Measurements from ENCODE around the gene HOXC10.

HOXC10 gene

DNA sequence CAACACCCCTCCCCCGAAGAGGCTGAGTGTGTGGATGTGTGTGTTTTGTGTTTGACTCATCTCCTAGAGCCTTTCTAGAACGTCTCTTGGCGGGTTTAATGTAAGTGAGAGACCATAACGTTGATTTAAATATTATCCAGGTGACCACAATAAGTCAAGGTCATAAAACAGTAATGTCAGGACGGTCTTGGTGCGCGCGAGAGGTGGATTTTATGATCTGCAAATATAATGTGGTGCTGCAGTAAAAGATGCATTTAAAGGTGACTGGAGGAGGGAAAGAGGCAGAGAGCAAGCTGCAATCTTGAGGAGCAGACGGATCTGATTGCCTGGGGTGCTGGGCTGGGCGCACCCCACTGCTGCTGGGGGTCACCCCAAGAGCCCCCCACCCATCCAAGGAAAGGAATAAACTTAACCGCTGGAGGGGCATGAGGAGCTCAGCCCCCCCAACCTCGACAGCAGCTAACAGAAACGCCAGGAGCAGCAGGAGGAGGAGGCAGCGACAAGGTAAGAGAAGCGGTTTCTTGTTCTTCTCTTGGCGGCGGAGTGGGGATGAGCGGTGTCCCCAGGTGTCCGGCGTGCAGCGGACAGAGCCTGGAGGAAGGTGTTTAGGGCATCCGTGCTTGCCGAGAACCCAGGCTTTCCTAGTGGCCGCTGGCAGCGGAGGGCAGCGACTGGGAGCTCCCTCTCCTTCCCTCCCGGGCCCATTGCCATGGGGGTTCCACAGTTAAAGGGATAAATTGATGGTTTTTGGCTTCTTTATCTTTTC lies 5.5 kb downstream of the HOXC10 start:
- DNase-seq = no peak

DNA sequence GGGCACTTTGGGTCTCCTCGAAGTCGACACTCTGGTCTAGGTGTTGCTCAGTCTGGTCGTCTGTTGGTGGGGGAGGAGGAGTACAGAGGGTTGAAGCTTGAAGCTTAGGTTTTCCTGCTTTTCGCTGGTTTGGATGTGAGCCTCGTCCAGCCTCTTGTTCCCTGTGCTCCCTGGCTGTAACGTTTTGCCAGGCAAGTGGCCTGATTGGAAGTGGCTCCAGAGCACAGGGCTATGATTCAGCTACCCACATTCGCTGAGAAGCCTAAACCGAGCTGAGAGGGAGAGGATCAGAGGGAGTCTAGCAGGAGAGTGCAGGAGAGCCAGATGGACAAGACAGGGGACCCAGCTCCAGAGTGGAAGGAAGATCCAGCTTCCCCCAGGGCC lies 6.1 kb downstream of the HOXC10 start:
- peaks cover 0 to 8% of the 10 kb centered on the region in 2 experiments for H3K4me1 ChIP-seq (ENCODE audit: control insufficient read depth in 1 of 2, insufficient read depth in 2 of 2, low read length in 2 of 2)
- no peak overlapping the region for H3K23ac ChIP-seq (ENCODE audit: low read length)
- no peak overlapping the region for H2AK5ac ChIP-seq (ENCODE audit: low read length)
- peaks cover 17% of the 10 kb centered on the region for H3K9me3 ChIP-seq (ENCODE audit: insufficient read depth, low read depth, low read length)
- H2BK5ac ChIP-seq (ENCODE audit: low read depth, low read length, poor library complexity) = no peak overlapping the region
- no peak overlapping the region for H2BK12ac ChIP-seq (ENCODE audit: low read length)
- peaks cover 92% of the 10 kb centered on the region for H3K27me3 ChIP-seq (ENCODE audit: insufficient read depth, low read length)
- no peak overlapping the region for H2AFZ ChIP-seq (ENCODE audit: insufficient read depth, low read length, poor library complexity)
- H3K14ac ChIP-seq (ENCODE audit: low read length) = no peak overlapping the region
- no peaks in the 10 kb centered on the region for H3K79me2 ChIP-seq (ENCODE audit: control insufficient read depth, insufficient read depth, low read length, poor library complexity)
- WGBS (ENCODE audit: extremely low coverage, insufficient coverage, insufficient read length) = no CpG with 5 or more reads among the region's 8 CpGs
- H2BK120ac ChIP-seq (ENCODE audit: insufficient read depth, low read length, poor library complexity) = no peak overlapping the region
- H3K9ac ChIP-seq (ENCODE audit: low read length) = no peak overlapping the region
- peak; percentile 23 to 40 for DNase-seq
- H3K36me3 ChIP-seq (ENCODE audit: control insufficient read depth in 1 of 2, insufficient read depth in 2 of 2, low read length in 2 of 2) = no peaks in the 10 kb centered on the region
- no peak overlapping the region for H3K4ac ChIP-seq (ENCODE audit: low read depth, low read length)
- H3K27ac ChIP-seq (ENCODE audit: low read depth, low read length) = no peak overlapping the region
- H4K91ac ChIP-seq (ENCODE audit: low read depth, low read length) = no peak overlapping the region
- no peak overlapping the region for H3K4me2 ChIP-seq (ENCODE audit: low read length)
- no peak overlapping the region for H4K12ac ChIP-seq (ENCODE audit: low read depth, low read length)
- H3K4me3 ChIP-seq (ENCODE audit: low read depth, low read length) = no peak overlapping the region
- H3K79me1 ChIP-seq (ENCODE audit: low read length) = no peaks in the 10 kb centered on the region
- H3K18ac ChIP-seq (ENCODE audit: low read length) = no peak overlapping the region
- no peak overlapping the region for H4K8ac ChIP-seq (ENCODE audit: low read depth, low read length)

More for the DNA sequence above, 5.5 kb downstream of the HOXC10 start:
- no peak overlapping the region for H3K27ac ChIP-seq (ENCODE audit: low read depth, low read length)
- peaks cover 0 to 5% of the 10 kb centered on the region in 2 experiments for H3K4me1 ChIP-seq (ENCODE audit: control insufficient read depth in 1 of 2, insufficient read depth in 2 of 2, low read length in 2 of 2)
- H2BK12ac ChIP-seq (ENCODE audit: low read length) = no peak overlapping the region
- H3K9me3 ChIP-seq (ENCODE audit: insufficient read depth, low read depth, low read length) = peaks cover 20% of the 10 kb centered on the region
- no peak overlapping the region for H3K4ac ChIP-seq (ENCODE audit: low read depth, low read length)
- no peak overlapping the region for H3K18ac ChIP-seq (ENCODE audit: low read length)
- H3K14ac ChIP-seq (ENCODE audit: low read length) = no peak overlapping the region
- no peak overlapping the region for H3K4me3 ChIP-seq (ENCODE audit: low read depth, low read length)
- H3K79me1 ChIP-seq (ENCODE audit: low read length) = no peaks in the 10 kb centered on the region
- H2BK5ac ChIP-seq (ENCODE audit: low read depth, low read length, poor library complexity) = no peak overlapping the region
- no peak overlapping the region for H3K4me2 ChIP-seq (ENCODE audit: low read length)
- no peak overlapping the region for H2BK120ac ChIP-seq (ENCODE audit: insufficient read depth, low read length, poor library complexity)
- WGBS (ENCODE audit: extremely low coverage, insufficient coverage, insufficient read length) = no CpG with 5 or more reads among the region's 27 CpGs
- H4K12ac ChIP-seq (ENCODE audit: low read depth, low read length) = no peak overlapping the region
- no peaks in the 10 kb centered on the region for H3K36me3 ChIP-seq (ENCODE audit: control insufficient read depth in 1 of 2, insufficient read depth in 2 of 2, low read length in 2 of 2)
- no peak overlapping the region for H4K91ac ChIP-seq (ENCODE audit: low read depth, low read length)
- H3K9ac ChIP-seq (ENCODE audit: low read length) = no peak overlapping the region
- no peak overlapping the region for H2AFZ ChIP-seq (ENCODE audit: insufficient read depth, low read length, poor library complexity)
- peaks cover 92% of the 10 kb centered on the region for H3K27me3 ChIP-seq (ENCODE audit: insufficient read depth, low read length)
- H2AK5ac ChIP-seq (ENCODE audit: low read length) = no peak overlapping the region
- no peak overlapping the region for H3K23ac ChIP-seq (ENCODE audit: low read length)
- H4K8ac ChIP-seq (ENCODE audit: low read depth, low read length) = no peak overlapping the region
- no peaks in the 10 kb centered on the region for H3K79me2 ChIP-seq (ENCODE audit: control insufficient read depth, insufficient read depth, low read length, poor library complexity)

DNA sequence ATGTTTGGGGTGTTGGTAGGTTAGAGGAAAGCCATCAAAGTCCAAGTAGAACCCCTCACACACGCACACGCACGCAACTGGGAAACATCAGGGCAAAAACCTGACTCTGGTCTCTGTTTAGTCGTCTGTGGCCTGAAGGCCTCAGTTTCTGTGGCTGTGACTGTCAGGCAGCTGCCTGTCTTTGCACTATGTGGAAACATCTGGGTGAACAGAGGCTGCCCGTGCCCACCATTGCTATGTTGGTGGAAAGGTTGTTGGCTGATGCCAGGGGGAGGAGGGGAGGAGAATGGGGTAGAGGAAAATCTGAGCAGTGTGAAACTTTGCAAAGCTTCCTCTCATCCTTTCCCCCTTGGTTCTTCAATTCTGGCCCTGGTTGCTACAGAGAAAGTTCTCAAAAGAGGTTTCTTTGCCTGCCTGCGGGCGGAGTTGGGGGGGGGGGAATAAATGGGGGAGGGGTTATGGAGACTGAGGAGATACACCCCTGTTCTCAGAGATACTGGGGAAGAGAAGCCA lies 7.5 kb downstream of the HOXC10 start:
- Histone ChIP-seq H3K79me1 (ENCODE audit: low read length) (no peaks in the 10 kb centered on the region), H3K4me2 (ENCODE audit: low read length) (no peak overlapping the region), H2BK120ac (ENCODE audit: insufficient read depth, low read length, poor library complexity) (no peak overlapping the region), H3K79me2 (ENCODE audit: control insufficient read depth, insufficient read depth, low read length, poor library complexity) (no peaks in the 10 kb centered on the region), H2BK12ac (ENCODE audit: low read length) (no peak overlapping the region), H4K12ac (ENCODE audit: low read depth, low read length) (no peak overlapping the region), H3K18ac (ENCODE audit: low read length) (no peak overlapping the region), H3K4me1 (ENCODE audit: control insufficient read depth in 1 of 2, insufficient read depth in 2 of 2, low read length in 2 of 2) (peaks cover 0 to 8% of the 10 kb centered on the region in 2 experiments), H3K4me3 (ENCODE audit: low read depth, low read length) (no peak overlapping the region), H2AK5ac (ENCODE audit: low read length) (no peak overlapping the region), H3K27ac (ENCODE audit: low read depth, low read length) (no peak overlapping the region), H3K9ac (ENCODE audit: low read length) (no peak overlapping the region), H3K27me3 (ENCODE audit: insufficient read depth, low read length) (peaks cover 92% of the 10 kb centered on the region), H3K23ac (ENCODE audit: low read length) (no peak overlapping the region), H2AFZ (ENCODE audit: insufficient read depth, low read length, poor library complexity) (no peak overlapping the region), H3K4ac (ENCODE audit: low read depth, low read length) (no peak overlapping the region), H4K91ac (ENCODE audit: low read depth, low read length) (no peak overlapping the region), H3K36me3 (ENCODE audit: control insufficient read depth in 1 of 2, insufficient read depth in 2 of 2, low read length in 2 of 2) (no peaks in the 10 kb centered on the region), H3K14ac (ENCODE audit: low read length) (no peak overlapping the region), H2BK5ac (ENCODE audit: low read depth, low read length, poor library complexity) (no peak overlapping the region), H4K8ac (ENCODE audit: low read depth, low read length) (no peak overlapping the region), H3K9me3 (ENCODE audit: insufficient read depth, low read depth, low read length) (peaks cover 13% of the 10 kb centered on the region)
- DNase-seq = no peak
- WGBS (ENCODE audit: extremely low coverage, insufficient coverage, insufficient read length) = no CpG with 5 or more reads among the region's 7 CpGs

DNA sequence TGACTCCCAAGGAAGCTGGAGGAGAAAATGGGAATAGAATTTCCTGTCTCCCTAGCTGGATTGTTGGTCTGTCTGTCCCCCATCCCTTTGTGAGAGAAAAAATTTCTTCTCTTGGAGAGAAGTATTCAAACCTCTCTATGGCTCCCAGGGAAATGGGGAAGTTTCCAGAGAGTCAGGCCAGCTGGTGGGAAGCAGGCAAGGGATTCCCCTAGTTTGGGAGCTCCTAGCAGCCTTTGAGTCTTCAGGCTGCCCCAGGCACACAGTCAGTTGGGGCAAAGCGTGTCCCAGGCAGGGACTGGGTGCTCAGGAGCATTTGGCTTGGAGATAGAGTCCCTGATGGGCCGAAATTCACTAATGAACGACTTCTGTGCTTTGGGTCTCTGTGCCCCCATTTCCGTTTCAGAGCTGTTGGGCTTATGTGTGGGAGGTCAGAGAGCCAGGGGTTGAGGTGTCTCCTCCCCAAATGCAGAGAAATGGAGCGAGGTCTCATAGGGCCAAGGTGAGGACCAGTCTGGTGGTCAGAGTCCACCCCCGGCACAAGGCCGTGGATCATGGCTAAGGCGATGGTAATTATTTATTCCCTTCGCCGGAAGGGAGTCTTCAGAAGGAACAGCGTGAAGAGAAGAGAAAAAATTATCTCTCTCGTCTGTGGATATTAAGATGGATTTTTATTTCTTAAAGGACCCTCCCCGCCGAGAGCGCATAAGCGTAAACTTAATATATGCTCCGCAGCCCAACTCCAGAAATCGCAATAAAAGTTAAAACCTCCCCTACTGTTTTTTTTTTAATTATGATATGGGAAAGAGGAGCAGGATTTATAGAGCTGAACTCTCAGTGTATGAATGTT lies 8.4 kb downstream of the HOXC10 start:
- no peak overlapping the region for H3K18ac ChIP-seq (ENCODE audit: low read length)
- H3K27me3 ChIP-seq (ENCODE audit: insufficient read depth, low read length) = peaks cover 92% of the 10 kb centered on the region
- no peak overlapping the region for H4K8ac ChIP-seq (ENCODE audit: low read depth, low read length)
- no peaks in the 10 kb centered on the region for H3K79me1 ChIP-seq (ENCODE audit: low read length)
- no peak overlapping the region for H3K27ac ChIP-seq (ENCODE audit: low read depth, low read length)
- H3K4me2 ChIP-seq (ENCODE audit: low read length) = no peak overlapping the region
- no peak overlapping the region for H3K4me3 ChIP-seq (ENCODE audit: low read depth, low read length)
- no peak overlapping the region for H2AFZ ChIP-seq (ENCODE audit: insufficient read depth, low read length, poor library complexity)
- H3K4me1 ChIP-seq (ENCODE audit: control insufficient read depth in 1 of 2, insufficient read depth in 2 of 2, low read length in 2 of 2) = peaks cover 0 to 8% of the 10 kb centered on the region in 2 experiments
- no peak overlapping the region for H4K12ac ChIP-seq (ENCODE audit: low read depth, low read length)
- no peak overlapping the region for H2AK5ac ChIP-seq (ENCODE audit: low read length)
- DNase-seq = no peak
- no peak overlapping the region for H4K91ac ChIP-seq (ENCODE audit: low read depth, low read length)
- H3K4ac ChIP-seq (ENCODE audit: low read depth, low read length) = no peak overlapping the region
- H3K9ac ChIP-seq (ENCODE audit: low read length) = no peak overlapping the region
- H3K36me3 ChIP-seq (ENCODE audit: control insufficient read depth in 1 of 2, insufficient read depth in 2 of 2, low read length in 2 of 2) = no peaks in the 10 kb centered on the region
- no peak overlapping the region for H2BK5ac ChIP-seq (ENCODE audit: low read depth, low read length, poor library complexity)
- H3K79me2 ChIP-seq (ENCODE audit: control insufficient read depth, insufficient read depth, low read length, poor library complexity) = no peaks in the 10 kb centered on the region
- no peak overlapping the region for H2BK12ac ChIP-seq (ENCODE audit: low read length)
- H3K23ac ChIP-seq (ENCODE audit: low read length) = no peak overlapping the region
- no CpG with 5 or more reads among the region's 18 CpGs for WGBS (ENCODE audit: extremely low coverage, insufficient coverage, insufficient read length)
- no peak overlapping the region for H2BK120ac ChIP-seq (ENCODE audit: insufficient read depth, low read length, poor library complexity)
- peaks cover 15% of the 10 kb centered on the region for H3K9me3 ChIP-seq (ENCODE audit: insufficient read depth, low read depth, low read length)
- H3K14ac ChIP-seq (ENCODE audit: low read length) = no peak overlapping the region

All from trophoblast cell (in vitro differentiated cells and primary cell).